HL-60 (cell line): Measurements from ENCODE around the gene PRKCE.

Experiments
- DNase-seq, 2 experiments: peaks; one replicate each; pipeline ENCODE4 v3.0.0-alpha.2; 2010 to 2020; ENCODE audit warnings: low read depth in 1 of 2, low spot score in 1 of 2
- H3K27ac ChIP-seq: fragments of 250-450 bp; sonication (Bioruptor Pico); replicated peaks from 2 replicates; pipeline ENCODE4 v1.5.1; 2020; ENCODE audit warnings: mild to moderate bottlenecking, moderate library complexity
- H3K27me3 ChIP-seq: fragments of 250-450 bp; sonication (Bioruptor Pico); 2 replicates; pipeline ENCODE4 v1.5.1; 2021; ENCODE audit warnings: mild to moderate bottlenecking, moderate library complexity; ENCODE audit not compliant: insufficient read depth, poor library complexity, severe bottlenecking
- H3K4me3 ChIP-seq: replicated peaks from 2 replicates; pipeline ENCODE4 v1.5.1; 2011; ENCODE audit warnings: mild to moderate bottlenecking, control low read depth, low read length; ENCODE audit not compliant: insufficient read depth
- CTCF ChIP-seq: IDR thresholded peaks from one replicate; pipeline ENCODE4 v1.5.1; 2011; ENCODE audit warnings: low read length, control low read depth, inconsistent platforms; ENCODE audit not compliant: insufficient read depth
- GABPA ChIP-seq: IDR thresholded peaks from 2 replicates; pipeline ENCODE4 v1.6.1; 2012; ENCODE audit warnings: low read depth
- POLR2AphosphoS5 ChIP-seq: IDR thresholded peaks from 2 replicates; pipeline ENCODE4 v1.6.1; 2012; ENCODE audit warnings: low read depth
- SPI1 ChIP-seq: IDR thresholded peaks from 2 replicates; pipeline ENCODE4 v1.6.1; 2012; ENCODE audit warnings: low read depth, mild to moderate bottlenecking, borderline replicate concordance
- TF ChIP-seq, protein P1 (sequence below): IDR thresholded peaks from 2 replicates; pipeline ENCODE4 v1.6.1; 2012; ENCODE audit warnings: low read depth; ENCODE audit not compliant: insufficient replicate concordance

Gene PRKCE

GRCh38 chr2:46001741-46002506 is 350.4 kb downstream of the PRKCE start:
- H3K27ac ChIP-seq: no peak overlapping the region
- no peak for DNase-seq
- TF ChIP-seq GABPA (no peak), SPI1 (no peak), CTCF (no peak), POLR2AphosphoS5 (no peak)
- TF ChIP-seq, protein P1, sequence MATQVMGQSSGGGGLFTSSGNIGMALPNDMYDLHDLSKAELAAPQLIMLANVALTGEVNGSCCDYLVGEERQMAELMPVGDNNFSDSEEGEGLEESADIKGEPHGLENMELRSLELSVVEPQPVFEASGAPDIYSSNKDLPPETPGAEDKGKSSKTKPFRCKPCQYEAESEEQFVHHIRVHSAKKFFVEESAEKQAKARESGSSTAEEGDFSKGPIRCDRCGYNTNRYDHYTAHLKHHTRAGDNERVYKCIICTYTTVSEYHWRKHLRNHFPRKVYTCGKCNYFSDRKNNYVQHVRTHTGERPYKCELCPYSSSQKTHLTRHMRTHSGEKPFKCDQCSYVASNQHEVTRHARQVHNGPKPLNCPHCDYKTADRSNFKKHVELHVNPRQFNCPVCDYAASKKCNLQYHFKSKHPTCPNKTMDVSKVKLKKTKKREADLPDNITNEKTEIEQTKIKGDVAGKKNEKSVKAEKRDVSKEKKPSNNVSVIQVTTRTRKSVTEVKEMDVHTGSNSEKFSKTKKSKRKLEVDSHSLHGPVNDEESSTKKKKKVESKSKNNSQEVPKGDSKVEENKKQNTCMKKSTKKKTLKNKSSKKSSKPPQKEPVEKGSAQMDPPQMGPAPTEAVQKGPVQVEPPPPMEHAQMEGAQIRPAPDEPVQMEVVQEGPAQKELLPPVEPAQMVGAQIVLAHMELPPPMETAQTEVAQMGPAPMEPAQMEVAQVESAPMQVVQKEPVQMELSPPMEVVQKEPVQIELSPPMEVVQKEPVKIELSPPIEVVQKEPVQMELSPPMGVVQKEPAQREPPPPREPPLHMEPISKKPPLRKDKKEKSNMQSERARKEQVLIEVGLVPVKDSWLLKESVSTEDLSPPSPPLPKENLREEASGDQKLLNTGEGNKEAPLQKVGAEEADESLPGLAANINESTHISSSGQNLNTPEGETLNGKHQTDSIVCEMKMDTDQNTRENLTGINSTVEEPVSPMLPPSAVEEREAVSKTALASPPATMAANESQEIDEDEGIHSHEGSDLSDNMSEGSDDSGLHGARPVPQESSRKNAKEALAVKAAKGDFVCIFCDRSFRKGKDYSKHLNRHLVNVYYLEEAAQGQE: no peak
- no peaks in the 10 kb centered on the region for H3K27me3 ChIP-seq
- no peak overlapping the region for H3K4me3 ChIP-seq

DNA sequence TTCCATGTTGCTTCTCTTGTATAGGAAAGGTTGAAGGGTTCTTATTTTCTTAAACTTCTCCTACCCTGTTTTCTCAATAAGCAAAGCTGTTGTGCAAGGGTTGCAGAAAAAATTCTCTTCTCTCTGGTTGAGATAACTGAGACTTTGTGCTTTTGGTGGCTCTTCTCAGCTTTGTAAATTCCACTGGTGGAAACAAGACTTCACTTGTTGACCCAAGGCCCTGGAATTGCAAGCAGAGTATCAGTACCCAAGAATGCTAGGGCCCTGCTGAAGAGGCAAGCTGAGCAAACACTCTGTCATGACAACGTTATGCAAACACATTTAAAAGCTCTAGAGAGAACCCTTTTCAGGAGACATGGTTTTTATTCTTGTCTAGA is 351.0 kb downstream of the PRKCE start:
- TF ChIP-seq GABPA: no peak
- TF ChIP-seq, protein P1: no peak
- TF ChIP-seq POLR2AphosphoS5: no peak
- TF ChIP-seq SPI1: no peak
- TF ChIP-seq CTCF: no peak
- DNase-seq: no peak
- Histone ChIP-seq H3K27ac (no peak overlapping the region), H3K4me3 (no peak overlapping the region), H3K27me3 (no peaks in the 10 kb centered on the region)

GRCh38 chr2:46002947-46003346 is 351.5 kb downstream of the PRKCE start:
- Histone ChIP-seq H3K27me3 (no peaks in the 10 kb centered on the region), H3K4me3 (no peak overlapping the region), H3K27ac (no peak overlapping the region)
- TF ChIP-seq POLR2AphosphoS5 (no peak), GABPA (no peak), CTCF (no peak), SPI1 (no peak)
- TF ChIP-seq, protein P1: no peak
- DNase-seq: no peak
